LoVo (cell line): ENCODE measurements around the gene GDE1.
A peak's percentile ranks its signal among the peaks of the same experiment; 100 is the strongest.
"Not testable (repeated sequence)": the region's sequence is repeated elsewhere in the genome, so short reads cannot be mapped to it uniquely, and the experiment has no call there.

ENCODE experiments used
- DNase-seq: peaks from one replicate; pipeline ENCODE4 v3.0.0-alpha.2; 2016; ENCODE audit warnings: low spot score

The GDE1 gene, protein sequence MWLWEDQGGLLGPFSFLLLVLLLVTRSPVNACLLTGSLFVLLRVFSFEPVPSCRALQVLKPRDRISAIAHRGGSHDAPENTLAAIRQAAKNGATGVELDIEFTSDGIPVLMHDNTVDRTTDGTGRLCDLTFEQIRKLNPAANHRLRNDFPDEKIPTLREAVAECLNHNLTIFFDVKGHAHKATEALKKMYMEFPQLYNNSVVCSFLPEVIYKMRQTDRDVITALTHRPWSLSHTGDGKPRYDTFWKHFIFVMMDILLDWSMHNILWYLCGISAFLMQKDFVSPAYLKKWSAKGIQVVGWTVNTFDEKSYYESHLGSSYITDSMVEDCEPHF

DNA sequence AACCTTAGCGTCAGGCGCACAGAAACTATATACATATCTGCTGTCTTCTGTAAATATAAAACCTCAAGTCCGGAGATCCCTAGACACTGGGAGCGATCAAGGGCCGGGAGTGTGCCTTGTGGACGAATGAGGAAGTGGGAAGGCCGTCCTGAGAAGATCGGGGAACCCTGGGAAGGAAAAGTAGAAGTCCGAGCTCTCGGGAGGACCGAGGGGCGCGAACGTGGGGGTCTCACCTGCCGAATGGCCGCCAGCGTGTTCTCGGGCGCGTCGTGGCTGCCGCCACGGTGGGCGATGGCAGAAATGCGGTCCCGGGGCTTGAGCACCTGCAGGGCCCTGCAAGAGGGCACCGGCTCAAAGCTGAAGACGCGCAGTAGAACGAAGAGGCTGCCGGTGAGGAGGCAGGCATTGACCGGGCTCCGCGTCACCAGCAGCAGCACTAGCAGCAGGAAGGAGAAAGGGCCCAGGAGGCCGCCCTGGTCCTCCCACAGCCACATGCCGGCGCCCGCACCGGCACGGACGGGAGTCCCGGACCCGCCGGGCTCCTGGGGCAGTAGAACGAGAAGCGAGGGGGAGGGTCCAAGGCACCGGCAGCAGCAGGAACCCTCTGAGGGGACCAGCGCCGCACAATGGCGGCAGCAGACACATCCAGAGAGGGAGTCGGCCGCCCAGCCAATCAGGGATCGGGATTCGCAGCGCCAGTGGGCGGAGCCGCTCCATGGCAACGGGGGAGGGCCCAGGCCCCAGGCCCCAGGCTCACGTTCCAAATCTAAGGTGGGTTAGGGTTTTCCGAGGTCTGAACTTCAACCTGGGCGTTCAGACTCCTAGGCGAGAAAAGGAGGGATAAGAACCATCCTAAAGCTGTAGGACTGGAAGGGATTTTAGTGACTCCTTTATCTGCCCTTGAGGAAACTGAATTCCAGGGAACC is at the start of gene GDE1:
TSS of gene GDE1 (minus strand) at position 628 of the 926 bp plus-strand sequence. CDS start at position 494, 134 bp downstream.
- DNase-seq = peak; percentile 92

GRCh38 chr16:19567560-19567959 is 45.7 kb upstream of the GDE1 start:
- no peak for DNase-seq

- no peak for DNase-seq
These were observed 44.5 kb upstream of the GDE1 start for GRCh38 chr16:19566362-19566761.

DNA sequence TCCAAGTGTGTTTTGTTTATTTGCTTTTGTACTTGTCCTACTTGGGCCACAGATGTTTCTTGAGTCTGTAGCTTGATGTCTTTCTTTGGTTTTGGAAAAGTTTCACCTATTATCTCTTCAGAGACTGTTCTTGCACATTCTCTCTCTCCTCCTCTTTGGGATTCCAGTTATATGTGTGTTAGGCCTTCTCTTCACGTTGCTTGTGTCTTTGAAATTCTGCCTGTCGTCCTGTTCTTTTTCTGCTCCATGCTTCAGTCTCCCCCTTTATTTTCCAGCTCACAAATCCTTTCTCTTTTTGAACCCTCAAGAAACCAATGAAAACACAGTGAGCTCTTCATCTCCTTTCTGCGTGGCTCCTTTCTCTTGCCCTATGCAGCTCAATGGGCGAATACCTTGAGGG is 41.5 kb upstream of the GDE1 start:
- DNase-seq = no peak

DNA sequence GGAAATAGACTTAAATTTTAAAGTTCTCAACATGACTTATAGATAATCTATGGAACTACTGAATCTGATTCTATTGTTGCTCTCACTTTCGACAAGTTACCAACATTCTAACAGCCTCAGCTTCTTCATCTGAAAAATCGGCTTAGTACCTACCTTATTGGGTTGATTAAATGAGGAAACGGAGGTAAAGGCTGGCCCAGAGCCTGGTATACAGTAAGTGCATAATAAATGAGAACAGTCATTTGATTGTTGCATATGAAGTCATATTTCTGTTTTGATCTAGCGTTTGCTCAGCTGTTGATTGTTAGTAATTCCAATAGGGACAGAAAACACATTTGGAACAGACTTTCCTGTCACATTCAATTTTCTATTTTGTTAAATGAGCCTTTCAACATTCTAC is 38.2 kb upstream of the GDE1 start:
- no peak for DNase-seq

DNA sequence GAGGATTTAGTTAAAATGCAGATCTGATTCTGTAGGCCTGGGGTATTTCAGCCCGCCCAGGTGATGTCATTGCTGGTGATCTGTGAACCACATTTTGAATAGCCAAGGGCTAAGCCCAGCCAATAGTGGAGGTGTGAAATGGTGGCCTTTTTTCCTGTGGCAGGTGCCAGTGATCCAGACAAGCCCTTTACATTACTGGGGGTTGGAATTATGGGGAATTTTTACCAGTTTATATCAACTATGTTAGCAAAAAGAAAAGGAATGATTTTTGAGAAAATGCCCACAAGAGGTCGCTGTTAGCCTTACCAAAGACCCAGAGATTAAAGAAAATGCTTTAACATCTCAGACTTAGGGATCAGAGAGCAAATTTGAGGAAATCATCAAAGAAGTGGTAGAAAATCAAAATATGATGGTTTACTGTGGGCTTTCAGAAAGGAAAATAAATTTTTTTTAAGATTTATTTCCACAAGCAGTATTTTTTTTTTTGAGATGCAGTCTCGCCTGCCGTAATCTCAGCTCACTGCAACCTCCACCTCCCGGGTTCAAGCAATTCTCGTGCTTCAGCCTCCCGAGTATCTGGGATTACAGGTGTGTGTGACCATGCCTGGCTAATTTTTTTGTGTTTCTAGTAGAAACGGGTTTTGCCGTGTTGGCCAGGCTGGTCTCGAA is 37.5 kb upstream of the GDE1 start:
- peak; percentile 34 for DNase-seq

GRCh38 chr16:19555938-19556771 is 34.3 kb upstream of the GDE1 start:
- DNase-seq = no peak

- peak; percentile 93 for DNase-seq
These were observed 33.5 kb upstream of the GDE1 start, which contains the start of gene VPS35L for GRCh38 chr16:19555186-19555937. Gene VPS35L (plus strand): TSS chr16:19555703. CDS start chr16:19555730, 27 bp downstream.

DNA sequence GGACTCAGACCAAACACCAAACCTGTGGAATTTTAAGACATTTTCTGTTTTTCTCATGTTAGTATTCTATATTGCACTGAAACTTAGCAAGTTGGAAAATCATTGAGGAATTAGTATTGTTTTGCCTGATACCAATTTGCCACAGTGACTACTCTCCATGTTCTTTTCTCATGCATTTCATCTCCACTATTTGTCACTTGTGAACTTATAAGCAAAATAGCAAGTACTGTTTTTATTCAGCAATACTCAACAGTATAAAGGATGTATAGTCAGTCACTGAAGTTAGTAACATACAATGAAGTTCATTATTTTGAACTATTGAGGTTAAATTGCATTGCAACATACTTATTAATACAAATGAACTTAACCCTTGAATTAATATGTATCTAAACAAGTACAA is 27.8 kb upstream of the GDE1 start:
- no peak for DNase-seq

GRCh38 chr16:19548144-19548543 is 26.2 kb upstream of the GDE1 start:
- no peak for DNase-seq

GRCh38 chr16:19543278-19543996 is 21.5 kb upstream of the GDE1 start:
- not testable (repeated sequence) for DNase-seq

GRCh38 chr16:19542138-19542821 is 20.4 kb upstream of the GDE1 start:
- DNase-seq = no peak

DNA sequence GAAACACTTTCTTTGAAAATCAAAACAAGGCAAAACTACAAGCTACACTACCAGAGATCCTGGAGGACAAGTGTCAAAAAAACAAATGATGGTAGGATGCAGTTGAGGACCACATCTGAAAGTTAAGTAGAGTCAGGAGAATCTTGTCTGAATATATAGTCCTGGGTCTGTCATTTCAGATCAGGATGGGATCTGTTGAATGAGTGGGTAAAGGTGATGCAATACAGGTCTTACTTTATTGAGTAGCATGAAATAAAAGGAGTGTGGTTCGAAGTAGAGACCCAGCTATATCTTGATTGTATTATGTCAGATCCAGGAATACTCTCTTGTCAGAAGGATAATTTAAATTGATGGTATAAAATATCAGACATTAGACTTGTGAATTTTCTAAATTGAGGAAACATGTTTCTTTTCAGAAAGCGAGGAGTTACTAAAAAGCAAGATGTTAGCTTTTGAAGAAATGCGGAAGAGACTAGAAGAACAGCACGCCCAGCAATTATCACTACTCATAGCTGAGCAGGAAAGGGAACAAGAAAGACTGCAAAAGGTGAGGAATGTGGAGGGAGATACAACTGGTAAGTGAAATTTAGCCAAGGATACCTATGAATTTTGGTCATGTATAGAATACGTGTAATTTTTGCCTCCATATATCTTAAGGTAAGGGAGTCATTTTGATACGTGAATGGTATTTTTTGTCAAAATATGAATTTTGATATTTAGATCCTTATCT is 18.5 kb upstream of the GDE1 start:
- no peak for DNase-seq

GRCh38 chr16:19532601-19533000 is 10.7 kb upstream of the GDE1 start:
- DNase-seq = no peak

GRCh38 chr16:19528666-19529065 is 6.8 kb upstream of the GDE1 start:
- no peak for DNase-seq

- no peak for DNase-seq
These were observed 5.3 kb upstream of the GDE1 start for GRCh38 chr16:19527161-19527560.

DNA sequence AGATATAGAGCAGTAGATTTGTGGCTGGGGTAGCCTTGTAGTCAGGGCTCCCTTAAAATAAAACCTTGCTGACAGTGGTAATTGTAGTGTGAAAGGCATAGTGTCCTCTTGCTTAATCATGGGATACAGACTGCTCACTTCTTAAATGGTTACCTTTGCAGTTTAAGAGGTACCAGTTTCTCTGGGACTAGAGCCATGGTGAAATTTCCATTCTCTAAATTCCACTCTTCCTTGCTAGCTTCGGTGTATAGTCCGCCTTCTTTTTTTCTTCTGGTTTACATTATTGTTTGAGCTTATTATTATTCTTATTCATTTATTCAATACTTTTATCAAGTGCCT is 3.5 kb upstream of the GDE1 start:
- no peak for DNase-seq

GRCh38 chr16:19524616-19525384 is 2.9 kb upstream of the GDE1 start:
- DNase-seq = no peak

GRCh38 chr16:19524356-19524615 is 2.4 kb upstream of the GDE1 start:
- DNase-seq = no peak
